ENCODE results near the gene ICAM3. TPM values are rescaled to one million over a fixed set of nuclear protein-coding genes. Genes with fewer than 3 reads are reported as not detected.

ICAM3 gene
- total and polyA plus RNA-seq, 2 experiments from 2014 or later = 2.9 to 12.7 TPM

DNA sequence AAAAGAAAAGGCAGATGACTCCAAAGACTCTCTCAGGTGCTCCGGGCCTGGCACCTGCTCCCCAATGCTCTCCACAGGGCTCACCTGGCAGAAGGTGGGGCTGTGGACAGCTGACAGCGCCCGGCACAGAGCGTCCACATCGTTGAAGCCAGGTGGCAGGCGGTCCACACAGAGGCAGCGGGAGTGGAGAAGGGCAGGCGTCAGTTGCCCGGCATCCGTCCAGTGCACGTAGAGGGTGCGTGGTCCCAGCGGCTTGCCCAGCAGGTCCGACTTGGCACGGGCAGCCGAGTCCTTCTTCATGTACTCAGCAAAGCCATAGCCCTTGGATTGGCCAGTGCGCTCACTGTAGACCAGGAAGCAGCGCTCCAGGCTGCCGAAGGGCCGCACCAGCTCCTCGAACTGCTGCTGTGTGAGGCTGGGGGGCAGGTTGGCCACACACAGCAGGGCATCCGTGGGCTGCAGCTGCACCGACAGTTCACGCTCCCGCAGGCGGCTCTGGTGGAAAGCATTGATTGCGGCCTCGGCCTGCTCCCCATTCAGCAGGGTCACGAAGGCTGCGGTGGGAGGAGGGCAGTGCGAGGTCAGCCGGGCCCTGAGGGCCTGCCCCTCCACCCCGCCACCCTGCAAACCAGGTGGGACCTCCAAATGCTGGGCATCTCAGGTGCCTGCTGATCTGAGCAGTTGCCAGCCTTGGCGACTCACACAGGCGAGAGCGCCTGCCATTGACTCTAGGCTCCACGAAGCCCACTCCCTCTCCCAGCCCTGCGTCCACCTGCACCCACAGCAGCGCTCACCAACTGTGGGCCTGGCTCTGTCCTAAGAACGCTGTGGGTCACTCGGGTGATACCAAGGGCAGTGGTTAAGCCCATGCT is 10.6 kb downstream of the ICAM3 start:
- Histone ChIP-seq H3K9me3 (ENCODE audit: low read depth) (no peaks in the 10 kb centered on the region), H3K27ac (no peak overlapping the region), H3K4me3 (no peak overlapping the region), H3K36me3 (peaks cover 35% of the 10 kb centered on the region), H3K4me1 (ENCODE audit: low read depth) (no peaks in the 10 kb centered on the region), H3K27me3 (no peaks in the 10 kb centered on the region)
- no peak for DNase-seq (ENCODE audit: low read depth in 1 of 2, low spot score in 1 of 2)
- TF ChIP-seq, protein P1, sequence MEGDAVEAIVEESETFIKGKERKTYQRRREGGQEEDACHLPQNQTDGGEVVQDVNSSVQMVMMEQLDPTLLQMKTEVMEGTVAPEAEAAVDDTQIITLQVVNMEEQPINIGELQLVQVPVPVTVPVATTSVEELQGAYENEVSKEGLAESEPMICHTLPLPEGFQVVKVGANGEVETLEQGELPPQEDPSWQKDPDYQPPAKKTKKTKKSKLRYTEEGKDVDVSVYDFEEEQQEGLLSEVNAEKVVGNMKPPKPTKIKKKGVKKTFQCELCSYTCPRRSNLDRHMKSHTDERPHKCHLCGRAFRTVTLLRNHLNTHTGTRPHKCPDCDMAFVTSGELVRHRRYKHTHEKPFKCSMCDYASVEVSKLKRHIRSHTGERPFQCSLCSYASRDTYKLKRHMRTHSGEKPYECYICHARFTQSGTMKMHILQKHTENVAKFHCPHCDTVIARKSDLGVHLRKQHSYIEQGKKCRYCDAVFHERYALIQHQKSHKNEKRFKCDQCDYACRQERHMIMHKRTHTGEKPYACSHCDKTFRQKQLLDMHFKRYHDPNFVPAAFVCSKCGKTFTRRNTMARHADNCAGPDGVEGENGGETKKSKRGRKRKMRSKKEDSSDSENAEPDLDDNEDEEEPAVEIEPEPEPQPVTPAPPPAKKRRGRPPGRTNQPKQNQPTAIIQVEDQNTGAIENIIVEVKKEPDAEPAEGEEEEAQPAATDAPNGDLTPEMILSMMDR (IDR thresholded peaks at IDR 0.05; ENCODE audit: low read depth, low read length) = no peak

DNA sequence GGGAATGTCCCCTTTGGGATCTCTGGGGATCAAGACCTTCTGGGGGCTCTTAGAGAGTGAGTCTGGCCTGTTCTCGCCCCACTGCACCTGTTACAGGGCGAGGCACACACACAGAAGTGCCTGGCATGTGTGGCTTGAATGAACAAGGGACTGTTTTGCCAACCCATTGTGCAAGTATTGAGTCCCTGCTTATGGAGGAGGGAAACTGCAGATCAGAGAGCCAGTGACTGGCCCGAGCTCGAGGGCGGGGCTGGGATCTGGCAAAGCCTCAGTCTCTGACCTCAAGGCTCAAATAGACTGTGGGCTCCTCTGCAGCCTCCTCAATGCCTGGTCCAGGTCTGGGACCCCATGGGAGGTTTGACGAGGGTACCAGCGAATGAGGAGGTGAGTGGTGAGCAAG is 11.6 kb downstream of the ICAM3 start:
- Histone ChIP-seq H3K4me1 (ENCODE audit: low read depth) (no peaks in the 10 kb centered on the region), H3K36me3 (peaks cover 45% of the 10 kb centered on the region), H3K27ac (no peak overlapping the region), H3K27me3 (no peaks in the 10 kb centered on the region), H3K4me3 (no peak overlapping the region), H3K9me3 (ENCODE audit: low read depth) (no peaks in the 10 kb centered on the region)
- TF ChIP-seq, protein P1 (IDR thresholded peaks at IDR 0.05; ENCODE audit: low read depth, low read length) = no peak
- no peak for DNase-seq (ENCODE audit: low read depth in 1 of 2, low spot score in 1 of 2)

DNA sequence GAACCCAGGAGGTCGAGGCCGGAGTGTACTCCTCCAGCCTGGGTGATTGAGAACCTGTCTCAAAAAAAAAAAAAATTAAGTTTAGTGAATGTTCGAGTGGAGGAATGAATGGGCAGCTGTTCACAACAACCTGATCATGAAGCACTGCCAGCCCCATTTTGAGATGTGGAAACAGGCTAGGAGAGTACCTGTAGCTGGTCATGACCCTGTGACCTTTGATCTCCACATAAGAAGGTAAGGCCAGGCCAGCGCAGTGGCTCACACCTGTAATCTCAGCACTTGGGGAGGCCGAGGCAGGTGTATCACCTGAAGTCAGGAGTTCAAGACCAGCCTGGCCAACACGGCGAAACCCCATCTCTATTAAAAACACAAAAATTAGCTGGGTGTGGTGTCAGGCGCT is 13.7 kb downstream of the ICAM3 start:
- Histone ChIP-seq H3K27me3 (no peaks in the 10 kb centered on the region), H3K27ac (no peak overlapping the region), H3K4me1 (ENCODE audit: low read depth) (no peaks in the 10 kb centered on the region), H3K9me3 (ENCODE audit: low read depth) (no peaks in the 10 kb centered on the region), H3K4me3 (no peak overlapping the region), H3K36me3 (peaks cover 65% of the 10 kb centered on the region)
- no peak for DNase-seq (ENCODE audit: low read depth in 1 of 2, low spot score in 1 of 2)
- TF ChIP-seq, protein P1 (IDR thresholded peaks at IDR 0.05; ENCODE audit: low read depth, low read length) = no peak

DNA sequence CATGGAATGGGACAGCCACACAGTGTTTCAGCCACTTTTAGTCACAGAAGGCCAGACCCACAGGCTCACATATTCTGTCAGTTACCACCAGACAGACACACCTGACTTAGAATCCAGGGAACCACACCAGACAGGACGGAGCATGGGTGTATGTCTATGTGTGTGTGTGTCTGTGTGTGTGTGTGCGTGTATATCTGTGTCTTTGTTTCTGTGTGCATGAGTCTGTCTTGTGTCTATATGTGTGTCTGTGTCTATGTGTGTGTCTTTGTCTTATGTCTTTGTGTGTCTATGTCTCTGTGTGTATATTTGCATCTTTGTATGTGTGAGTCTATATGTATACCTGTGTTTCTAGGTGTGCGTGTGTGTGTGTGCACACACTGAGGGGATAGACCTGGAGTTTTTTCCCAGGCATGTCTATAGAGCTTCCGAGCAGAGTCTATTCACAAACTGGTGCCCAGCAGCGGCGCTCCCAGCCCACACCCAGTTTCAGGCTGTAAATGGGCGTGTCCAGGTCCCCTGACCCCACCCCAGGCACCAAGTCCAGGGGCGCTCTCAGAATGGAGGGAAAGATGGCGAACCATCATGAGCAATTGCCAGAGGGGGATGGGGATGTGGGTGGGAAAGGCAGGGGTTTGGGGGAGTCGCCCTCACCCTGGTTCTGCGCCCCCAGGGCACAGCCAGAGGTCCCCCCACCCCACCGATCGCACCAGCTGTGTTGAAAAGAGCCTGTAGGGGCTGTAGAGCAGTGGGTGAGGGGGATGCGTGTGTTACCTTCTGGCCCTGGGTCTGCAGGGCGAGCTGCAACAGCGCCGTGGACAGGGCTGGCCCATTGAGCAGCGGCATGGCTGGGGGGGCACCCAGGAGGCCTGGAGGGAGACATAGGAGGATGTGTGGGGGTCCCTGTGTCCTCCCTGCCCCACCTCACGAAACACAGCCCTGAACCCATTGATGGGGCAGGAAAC is 17.3 kb downstream of the ICAM3 start:
- no peaks in the 10 kb centered on the region for H3K4me1 ChIP-seq (ENCODE audit: low read depth)
- no peak overlapping the region for H3K27ac ChIP-seq
- H3K27me3 ChIP-seq = no peaks in the 10 kb centered on the region
- DNase-seq (ENCODE audit: low read depth in 1 of 2, low spot score in 1 of 2) = no peak
- H3K4me3 ChIP-seq = no peak overlapping the region
- no peaks in the 10 kb centered on the region for H3K9me3 ChIP-seq (ENCODE audit: low read depth)
- TF ChIP-seq, protein P1 (IDR thresholded peaks at IDR 0.05; ENCODE audit: low read depth, low read length) = no peak
- H3K36me3 ChIP-seq = peaks cover 61% of the 10 kb centered on the region

DNA sequence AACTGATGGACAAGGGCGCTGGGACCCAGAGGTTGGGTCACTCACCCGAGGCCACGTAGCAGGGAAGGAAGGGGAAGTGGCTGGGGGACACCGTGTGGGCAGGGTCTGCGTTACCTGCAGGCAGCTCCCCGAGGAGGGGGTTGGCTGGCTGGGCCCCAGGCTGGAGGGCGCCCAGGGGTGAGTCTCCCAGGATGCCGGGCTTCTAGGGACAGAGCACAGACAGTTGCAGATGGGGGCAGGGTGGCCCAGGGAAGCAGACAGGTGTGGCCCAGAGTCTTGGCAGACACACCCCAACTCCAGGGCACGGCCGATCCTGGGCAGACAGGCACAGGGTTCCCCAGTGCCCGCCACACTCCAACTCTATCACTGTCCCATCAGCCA is 18.0 kb downstream of the ICAM3 start:
- H3K4me3 ChIP-seq = no peak overlapping the region
- no peaks in the 10 kb centered on the region for H3K9me3 ChIP-seq (ENCODE audit: low read depth)
- TF ChIP-seq, protein P1 (IDR thresholded peaks at IDR 0.05; ENCODE audit: low read depth, low read length) = no peak
- no peak overlapping the region for H3K27ac ChIP-seq
- peaks cover under 1% of the 10 kb centered on the region for H3K4me1 ChIP-seq (ENCODE audit: low read depth)
- H3K27me3 ChIP-seq = no peaks in the 10 kb centered on the region
- peaks cover 61% of the 10 kb centered on the region for H3K36me3 ChIP-seq
- no peak for DNase-seq (ENCODE audit: low read depth in 1 of 2, low spot score in 1 of 2)

All from cardiac muscle cell (in vitro differentiated cells and primary cell).